NOMO-1 treated with dmso at 0.1 percent for 144 hours (cell line): Measurements from ENCODE around the gene KRTAP19-5.
"Not testable (repeated sequence)": the region's sequence is repeated elsewhere in the genome, so short reads cannot be mapped to it uniquely, and the experiment has no call there.

Source experiments
- DNase-seq: peaks from one replicate; lab custom pipeline; 2025; ENCODE audit not compliant: unreplicated experiment; lab: John Stamatoyannopoulos, UW

The KRTAP19-5 gene

DNA sequence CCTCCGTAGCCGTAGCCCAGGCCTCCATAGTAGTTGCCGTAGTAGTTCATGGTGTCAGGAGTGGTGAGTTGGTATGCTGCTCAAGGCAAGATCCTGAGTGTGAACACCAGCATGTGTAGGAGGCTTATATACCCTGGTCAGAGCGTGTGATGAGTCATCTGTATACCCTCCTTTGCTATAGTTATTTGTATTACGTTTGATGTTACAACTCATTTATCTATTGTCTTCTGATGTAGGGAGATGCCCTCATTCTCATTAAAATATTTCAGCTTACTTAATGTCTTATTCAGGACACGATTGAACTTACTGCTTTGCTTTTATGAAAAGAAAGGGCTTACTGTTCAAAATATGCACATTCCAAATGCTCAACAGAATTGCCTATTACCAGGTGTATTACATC lies at the start of gene KRTAP19-5:
KRTAP19-5 (minus strand) TSS at position 101 of the 400 bp plus-strand sequence; CDS start at position 50, 51 bp downstream.
- DNase-seq, result no peak

DNA sequence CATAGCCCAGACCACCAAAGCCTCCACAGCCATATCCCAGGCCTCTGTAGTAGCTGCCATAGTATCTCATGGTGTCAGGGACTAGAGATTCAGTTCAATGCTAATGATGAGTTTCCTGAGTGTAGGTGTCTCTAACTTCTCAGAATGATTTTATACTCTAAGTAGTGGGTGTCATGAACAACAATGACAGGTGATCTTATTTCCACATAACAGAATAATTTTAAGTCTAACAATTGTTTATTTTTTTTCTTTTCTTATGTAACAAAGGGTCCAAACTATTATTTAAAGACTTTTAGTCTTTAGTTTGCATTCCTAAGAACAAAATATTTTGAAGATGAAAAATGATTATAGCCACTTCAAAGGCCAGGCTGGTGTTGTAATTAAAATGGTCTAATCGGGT lies 39.8 kb upstream of the KRTAP19-5 start, which contains the start of gene KRTAP19-6:
KRTAP19-6 (minus strand) TSS at position 101 of the 400 bp plus-strand sequence; CDS start at position 70, 31 bp downstream.
- no peak for DNase-seq

DNA sequence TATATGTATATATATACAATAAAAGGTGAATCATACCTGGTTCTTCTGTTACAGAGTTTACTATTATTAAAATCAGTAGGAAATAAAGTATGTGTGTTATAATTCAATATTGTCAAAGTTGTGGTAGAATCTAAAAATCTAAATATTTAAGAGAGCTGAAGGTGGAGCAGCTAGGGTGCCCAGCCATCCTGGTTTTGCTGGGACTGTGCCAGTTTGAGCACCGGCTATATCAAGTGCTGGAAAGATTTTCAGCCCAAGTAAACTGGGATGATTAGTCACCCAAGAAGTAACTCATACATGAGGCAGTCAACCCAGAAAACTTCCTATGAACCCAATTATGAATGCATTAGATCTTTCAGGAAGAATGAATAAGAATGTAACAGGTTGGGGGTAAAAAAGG lies 16.9 kb upstream of the KRTAP19-5 start:
- DNase-seq, result no peak

DNA sequence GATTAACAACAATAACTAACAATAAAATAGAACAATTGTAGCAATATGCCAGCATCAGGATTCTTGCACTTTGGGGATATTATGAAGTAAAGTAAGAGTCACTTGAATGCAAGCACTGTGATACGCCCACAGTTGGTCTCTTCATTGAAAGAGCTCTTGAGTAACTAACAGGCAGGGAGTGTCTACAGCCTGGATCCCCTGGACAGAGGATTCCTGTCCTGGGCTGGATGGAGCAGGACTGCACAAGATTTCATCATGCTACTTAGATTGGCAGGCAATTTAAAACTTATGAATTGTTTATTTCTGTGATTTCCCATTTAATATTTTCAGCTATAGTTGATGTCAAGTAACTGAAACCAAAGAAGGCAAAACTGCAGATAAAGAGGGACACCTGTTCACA lies 13.7 kb upstream of the KRTAP19-5 start:
- DNase-seq, result no peak

DNA sequence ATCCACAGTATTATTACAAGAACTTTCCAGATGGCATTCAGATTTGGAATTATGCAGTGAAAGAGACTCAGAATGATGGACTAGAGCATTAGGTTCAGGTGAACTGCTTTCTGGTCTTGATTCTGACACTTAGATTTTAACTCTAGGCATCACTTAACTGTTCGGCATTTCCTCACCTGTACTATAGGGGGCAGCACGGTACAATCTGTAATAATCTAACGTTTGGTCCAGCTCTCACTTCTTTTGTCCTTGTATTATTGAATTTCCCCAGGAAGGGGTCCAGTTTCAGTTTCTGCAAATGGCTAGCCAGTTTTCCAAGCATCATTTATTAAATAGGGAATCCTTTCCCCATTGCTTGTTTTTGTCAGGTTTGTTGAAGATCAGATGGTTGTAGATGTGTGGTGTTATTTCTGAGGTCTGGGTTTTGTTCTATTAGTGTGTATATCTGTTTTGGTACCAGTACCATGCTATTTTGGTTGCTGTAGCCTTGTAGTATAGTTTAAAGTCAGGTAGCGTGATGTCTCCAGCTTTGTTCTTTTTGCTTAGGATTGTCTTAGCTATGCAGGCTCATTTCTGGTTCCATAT lies 3.8 kb upstream of the KRTAP19-5 start:
- DNase-seq, result not testable (repeated sequence)

DNA sequence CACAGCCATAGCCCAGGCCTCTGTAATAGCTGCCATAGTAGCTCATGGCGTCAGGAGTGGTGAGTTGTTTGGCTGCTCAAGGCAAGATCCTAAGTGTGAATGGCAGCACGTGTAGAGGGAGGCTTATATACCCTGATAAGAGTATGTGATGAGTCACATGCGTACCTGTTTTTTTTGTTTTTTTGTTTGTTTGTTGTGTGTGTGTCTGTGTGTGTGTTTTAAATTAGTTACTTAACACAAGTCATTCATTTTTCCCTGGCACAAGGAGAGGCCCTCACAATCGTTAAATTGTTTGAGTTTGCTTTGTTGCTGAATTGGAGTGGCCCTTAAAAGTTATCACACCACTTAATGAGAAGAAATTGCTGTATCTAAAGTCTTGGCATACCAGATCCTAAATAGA lies 4.9 kb downstream of the KRTAP19-5 start, which contains the start of gene KRTAP19-4:
KRTAP19-4 (minus strand) TSS at position 101 of the 400 bp plus-strand sequence; CDS start at position 46, 55 bp downstream.
- DNase-seq, result no peak

DNA sequence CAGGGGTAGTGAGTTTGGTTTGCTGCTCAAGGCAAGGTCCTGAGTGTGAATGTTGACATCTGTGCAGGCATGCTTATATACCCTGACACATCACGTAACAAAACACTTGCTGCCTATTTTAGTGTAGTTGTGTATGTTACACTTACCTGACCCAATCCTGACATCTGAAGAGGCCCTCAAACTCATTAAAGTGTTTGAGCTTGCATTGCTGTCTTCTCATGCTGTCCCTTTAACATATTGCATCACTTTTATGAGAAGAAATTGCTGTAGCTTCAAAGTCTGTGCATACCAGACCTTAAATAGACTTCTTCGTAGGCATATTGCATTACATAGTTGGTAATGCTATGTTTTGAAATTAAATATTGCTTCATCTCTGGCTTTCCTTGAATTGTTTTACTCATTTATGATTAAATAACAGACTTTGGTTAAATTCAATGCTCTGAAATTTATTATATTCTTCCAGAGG lies 9.9 kb downstream of the KRTAP19-5 start, which contains the start of gene KRTAP19-3:
KRTAP19-3 (minus strand) TSS at position 51 of the 466 bp plus-strand sequence. CDS start 56 bp downstream, outside the sequence.
- DNase-seq, result no peak

DNA sequence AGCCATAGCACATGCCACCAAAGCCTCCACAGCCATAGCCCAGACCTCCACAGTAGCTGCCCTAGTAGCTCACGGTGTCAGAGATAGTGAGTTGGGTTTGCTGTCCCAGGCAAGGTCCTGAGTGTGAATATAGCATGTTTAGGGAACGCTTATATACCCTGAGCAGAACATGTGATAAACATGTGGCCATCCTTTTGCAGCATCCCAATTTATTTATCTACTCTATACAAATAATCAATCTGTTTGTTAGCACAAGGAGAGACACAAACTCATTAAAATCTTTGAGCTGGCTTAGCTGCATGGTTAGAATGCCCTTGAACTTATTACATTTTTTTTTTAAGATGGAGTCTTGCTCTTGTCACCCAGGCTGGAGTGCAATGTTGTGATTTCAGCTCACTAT lies 14.6 kb downstream of the KRTAP19-5 start, which contains the start of gene KRTAP19-2:
KRTAP19-2 (minus strand) TSS at position 101 of the 400 bp plus-strand sequence; CDS start at position 13, 88 bp downstream.
- DNase-seq, result no peak

DNA sequence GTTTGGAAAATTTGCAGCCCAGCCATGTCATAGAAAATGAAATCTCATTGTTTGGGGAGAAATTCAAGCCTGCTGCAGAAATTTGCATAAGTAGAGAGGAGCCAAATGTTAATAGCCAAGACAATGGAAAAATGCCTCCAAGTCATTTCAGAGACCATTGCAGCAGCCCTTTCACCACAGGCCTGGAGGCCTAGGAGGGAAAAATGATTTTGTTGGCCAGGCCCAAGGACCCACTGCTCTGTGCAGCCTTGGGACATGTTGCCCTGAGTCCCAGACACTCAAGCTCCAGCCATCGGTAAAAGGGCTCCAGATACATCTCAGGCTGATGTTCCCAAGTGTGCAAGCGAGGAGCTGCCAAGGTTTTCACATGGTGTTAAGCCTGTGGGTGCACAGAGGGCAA lies 15.8 kb downstream of the KRTAP19-5 start:
- no peak for DNase-seq

DNA sequence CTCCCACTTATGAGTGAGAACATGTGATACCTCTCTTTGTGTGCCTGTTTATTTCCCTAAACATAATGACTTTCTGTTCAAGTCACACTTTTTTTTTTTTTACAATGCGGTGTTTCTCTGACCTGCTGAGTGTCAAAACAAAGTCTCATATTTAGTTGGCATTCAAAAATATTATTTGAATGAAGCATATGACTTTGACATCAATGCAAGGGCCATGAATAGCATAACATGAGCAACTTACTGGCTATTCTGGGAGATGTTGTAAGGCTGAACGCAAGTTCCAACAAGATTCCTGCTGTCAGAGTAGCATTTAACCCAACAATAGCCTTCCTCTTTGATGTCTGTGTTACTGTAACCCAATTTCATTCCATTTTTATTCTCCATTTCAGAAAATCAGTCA lies 19.8 kb downstream of the KRTAP19-5 start:
- DNase-seq, result no peak

DNA sequence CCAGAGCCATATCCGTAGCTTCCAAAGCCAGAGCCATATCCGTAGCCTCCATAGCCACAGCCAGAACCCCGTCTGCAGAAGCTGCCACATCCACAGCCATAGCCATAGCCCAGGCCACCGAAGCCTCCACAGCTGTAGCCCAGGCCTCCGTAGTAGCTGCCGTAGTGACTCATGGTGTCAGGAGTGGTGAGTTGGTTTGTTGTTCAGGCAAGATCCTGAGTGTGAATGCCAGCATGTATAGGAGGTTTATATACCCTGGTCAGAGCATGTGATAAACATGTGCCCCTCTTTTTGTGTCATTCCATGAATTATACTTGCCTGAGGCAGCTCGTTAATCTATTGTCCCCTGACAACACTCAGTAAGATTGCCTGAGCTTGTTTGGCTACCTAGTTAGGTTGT lies 21.8 kb downstream of the KRTAP19-5 start, which contains the start of gene KRTAP19-1:
KRTAP19-1 (minus strand) TSS at position 223 of the 400 bp plus-strand sequence; CDS start at position 173, 50 bp downstream.
- no peak for DNase-seq

DNA sequence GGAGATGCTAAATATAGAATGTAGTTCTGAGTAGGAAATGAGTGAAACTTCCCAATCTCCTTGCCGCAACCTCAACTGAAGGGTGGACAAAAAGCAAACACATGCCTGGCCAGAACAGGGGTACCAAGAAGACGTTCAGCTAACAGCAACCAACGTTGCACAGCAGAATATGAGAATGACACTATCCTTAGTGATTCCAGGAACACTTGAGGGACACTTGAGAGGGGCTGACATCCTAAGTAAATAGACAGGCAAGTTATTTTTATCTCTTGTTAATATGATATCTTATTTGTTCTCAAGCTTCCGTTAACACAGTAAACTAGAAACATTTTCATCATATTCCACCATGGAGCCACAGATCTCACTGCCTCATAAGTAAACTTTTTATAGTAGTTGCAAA lies 22.7 kb downstream of the KRTAP19-5 start:
- DNase-seq, result no peak

DNA sequence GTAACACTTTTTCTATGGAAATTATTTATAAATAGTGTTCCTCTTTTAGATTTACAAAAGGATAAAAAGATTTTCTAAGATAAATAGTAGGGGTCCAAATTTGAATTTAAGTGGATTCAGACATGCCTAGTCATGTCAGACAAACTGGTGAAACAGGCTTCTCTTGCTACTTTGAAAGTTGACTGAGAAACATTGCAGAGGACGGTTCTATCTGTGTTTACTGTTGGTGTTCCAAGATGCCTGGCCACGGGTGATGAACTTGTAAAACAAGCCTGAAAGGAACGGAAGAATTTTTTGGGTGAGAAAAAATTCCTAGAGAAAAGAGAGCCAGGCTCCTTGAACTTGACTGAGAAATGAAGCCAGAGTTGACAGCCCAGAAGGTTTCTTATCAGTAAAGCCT lies 23.9 kb downstream of the KRTAP19-5 start:
- no peak for DNase-seq

DNA sequence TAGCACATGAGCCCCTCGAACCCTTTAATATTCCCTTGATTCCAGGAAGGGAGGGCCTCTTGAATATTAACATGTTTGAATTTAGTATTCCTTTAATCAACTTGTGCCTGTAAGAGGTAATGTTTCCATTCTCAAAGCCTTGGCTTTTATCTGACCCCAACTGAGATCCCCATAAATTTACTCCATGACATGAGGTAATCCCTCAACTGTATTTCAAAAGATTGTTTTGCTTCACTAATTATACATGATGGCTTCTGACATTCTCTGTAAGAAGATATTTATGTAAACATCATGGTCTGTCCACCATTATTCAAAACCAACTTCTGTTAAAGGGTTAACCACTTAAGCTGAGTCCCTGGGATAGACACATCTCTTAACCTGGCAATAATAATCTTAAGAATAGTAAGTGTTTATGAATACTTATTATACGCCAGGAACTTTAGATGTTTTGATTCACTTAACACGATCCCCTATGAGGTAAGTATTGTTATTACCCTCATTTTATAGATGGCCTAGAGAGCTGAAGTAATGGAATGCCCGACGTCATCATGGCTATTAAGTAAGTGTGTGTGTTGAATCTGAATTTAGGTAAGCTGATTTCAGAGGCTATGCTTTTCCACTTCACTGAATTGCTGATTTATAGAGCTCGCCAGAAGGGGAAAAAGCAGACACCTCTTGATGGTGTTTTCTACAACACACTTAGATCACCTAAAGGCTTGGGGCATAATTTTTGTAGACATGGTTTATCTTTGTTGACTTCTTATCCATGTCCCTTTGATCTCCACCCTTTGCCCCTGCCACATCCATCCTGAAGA lies 32.8 kb downstream of the KRTAP19-5 start:
- no peak for DNase-seq

DNA sequence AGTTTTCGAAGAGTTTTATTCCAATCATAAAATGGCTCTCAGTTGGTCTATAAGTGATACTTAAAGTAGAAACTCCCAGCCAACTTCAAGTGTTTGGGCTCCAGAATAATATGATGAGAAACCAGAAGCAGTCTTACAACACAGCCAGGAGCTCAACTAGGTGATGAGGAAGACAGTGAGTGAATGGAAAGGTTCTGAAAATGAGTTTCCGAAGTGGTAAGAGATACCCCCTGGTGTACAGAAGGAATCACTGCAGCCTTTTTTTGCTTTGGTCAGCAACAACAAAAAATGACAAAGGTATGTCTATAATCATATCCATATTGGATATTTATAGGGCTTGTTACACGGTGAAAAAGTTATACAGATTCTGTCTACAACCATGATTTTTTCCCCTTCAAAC lies 38.2 kb downstream of the KRTAP19-5 start:
- DNase-seq, result no peak
